ENCODE data around the gene MTAP. TPM values are rescaled to one million over a fixed set of nuclear protein-coding genes. Genes with fewer than 3 reads are reported as not detected.
A peak's percentile ranks its signal among the peaks of the same experiment; 100 is the strongest.

Gene MTAP
- total RNA-seq, 2 experiments from 2014 or later, result 17.2 to 17.8 TPM

DNA sequence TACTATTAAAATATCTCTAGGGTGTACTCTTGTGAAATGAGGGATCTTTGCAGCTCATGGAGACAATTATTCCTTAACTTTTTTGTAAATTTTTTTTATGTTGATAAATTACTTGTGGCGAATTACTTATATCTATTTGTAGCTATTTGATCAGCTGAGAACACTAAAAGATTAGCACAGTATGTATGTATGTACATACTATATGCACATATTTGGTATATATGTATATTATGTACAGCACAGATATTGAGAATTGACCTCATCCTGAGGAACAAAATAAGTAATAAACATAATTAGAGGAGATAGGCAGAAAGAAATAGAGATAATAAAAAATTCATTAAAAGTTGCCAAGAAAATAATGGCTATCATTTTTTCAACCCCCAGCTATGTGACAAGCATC is 180.0 kb downstream of the MTAP start:
- H3K4me1 Mint-ChIP-seq (ENCODE audit: low read depth), result no peaks in the 10 kb centered on the region
- H3K9me3 Mint-ChIP-seq, result peaks cover 3% of the 10 kb centered on the region
- Histone ChIP-seq H3K9me3 (ENCODE audit: control insufficient read depth in 1 of 2, insufficient read depth in 1 of 2, low read length in 2 of 2) (peaks cover 0 to under 1% of the 10 kb centered on the region in 2 experiments), H3K4me3 (ENCODE audit: low read length) (no peak overlapping the region), H3K27ac (ENCODE audit: low read depth in 1 of 2, low read length in 2 of 2) (no peak overlapping the region), H3K4me1 (ENCODE audit: insufficient read depth, low read length) (no peaks in the 10 kb centered on the region), H3K36me3 (ENCODE audit: insufficient read depth, low read length) (no peaks in the 10 kb centered on the region), H3K27me3 (ENCODE audit: control insufficient read depth in 1 of 2, insufficient read depth in 2 of 2, low read length in 2 of 2) (peaks cover 28 to 73% of the 10 kb centered on the region in 2 experiments)
- POLR2A ChIA-PET, result interaction anchor here (0.5 to 1.0 kb wide), 2 partner anchors 9 to 32 kb away, joined by 3 read pairs; no protein-coding TSS in a partner anchor
- TF ChIP-seq, protein P1, sequence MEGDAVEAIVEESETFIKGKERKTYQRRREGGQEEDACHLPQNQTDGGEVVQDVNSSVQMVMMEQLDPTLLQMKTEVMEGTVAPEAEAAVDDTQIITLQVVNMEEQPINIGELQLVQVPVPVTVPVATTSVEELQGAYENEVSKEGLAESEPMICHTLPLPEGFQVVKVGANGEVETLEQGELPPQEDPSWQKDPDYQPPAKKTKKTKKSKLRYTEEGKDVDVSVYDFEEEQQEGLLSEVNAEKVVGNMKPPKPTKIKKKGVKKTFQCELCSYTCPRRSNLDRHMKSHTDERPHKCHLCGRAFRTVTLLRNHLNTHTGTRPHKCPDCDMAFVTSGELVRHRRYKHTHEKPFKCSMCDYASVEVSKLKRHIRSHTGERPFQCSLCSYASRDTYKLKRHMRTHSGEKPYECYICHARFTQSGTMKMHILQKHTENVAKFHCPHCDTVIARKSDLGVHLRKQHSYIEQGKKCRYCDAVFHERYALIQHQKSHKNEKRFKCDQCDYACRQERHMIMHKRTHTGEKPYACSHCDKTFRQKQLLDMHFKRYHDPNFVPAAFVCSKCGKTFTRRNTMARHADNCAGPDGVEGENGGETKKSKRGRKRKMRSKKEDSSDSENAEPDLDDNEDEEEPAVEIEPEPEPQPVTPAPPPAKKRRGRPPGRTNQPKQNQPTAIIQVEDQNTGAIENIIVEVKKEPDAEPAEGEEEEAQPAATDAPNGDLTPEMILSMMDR (IDR thresholded peaks at IDR 0.05), result no peak
- no peak overlapping the region for H3K4me3 Mint-ChIP-seq
- no peak for ATAC-seq (ENCODE audit: poor library complexity)
- H3K36me3 Mint-ChIP-seq (ENCODE audit: low read depth), result no peaks in the 10 kb centered on the region
- H3K27ac Mint-ChIP-seq, result no peak overlapping the region
- intact Hi-C loops (cut with DNase I, micrococcal nuclease), result no loop called here
- peaks cover 95% of the 10 kb centered on the region for H3K27me3 Mint-ChIP-seq
- CTCF ChIA-PET, result interaction anchor here (0.9 to 1.6 kb wide), 2 partner anchors 12 to 27 kb away, joined by 4 to 8 read pairs; partner anchors contain the start of genes CDKN2A, CDKN2B and CDKN2B-AS1
- DNase-seq, result no peak

DNA sequence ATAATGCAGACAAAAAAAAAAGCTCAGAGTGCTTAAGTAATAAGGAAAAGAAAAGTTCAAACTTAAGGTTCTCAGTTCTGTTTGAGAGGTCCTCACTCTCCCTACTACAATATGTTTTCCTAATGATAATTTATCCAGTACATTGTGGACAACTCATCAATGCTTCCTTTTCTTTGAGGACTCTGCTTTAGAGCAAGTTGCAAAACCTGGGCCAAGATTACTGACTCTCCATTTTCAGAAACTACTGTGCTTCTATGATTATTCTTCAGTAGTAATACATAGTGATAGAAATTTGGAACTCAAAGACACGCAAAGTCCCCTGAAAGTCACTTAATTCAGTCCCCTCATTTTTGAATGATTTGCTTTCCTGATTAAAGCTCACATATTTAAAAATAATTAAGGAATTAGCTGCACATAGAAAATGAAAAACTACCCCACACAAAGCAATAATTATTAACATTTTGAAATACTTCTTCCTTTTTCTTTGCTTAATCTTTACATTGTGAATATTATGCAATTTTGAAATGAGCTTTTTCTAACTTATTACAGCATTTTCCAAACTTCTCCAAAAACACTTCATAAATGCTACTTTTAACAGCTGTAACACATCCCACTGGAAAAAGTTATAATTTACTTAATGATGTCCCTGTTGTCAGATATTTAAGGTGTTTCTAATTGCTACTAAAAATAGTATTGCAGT is 180.6 kb downstream of the MTAP start:
- Histone ChIP-seq H3K4me1 (ENCODE audit: insufficient read depth, low read length) (no peaks in the 10 kb centered on the region), H3K4me3 (ENCODE audit: low read length) (no peak overlapping the region), H3K27me3 (ENCODE audit: control insufficient read depth in 1 of 2, insufficient read depth in 2 of 2, low read length in 2 of 2) (peaks cover 23 to 74% of the 10 kb centered on the region in 2 experiments), H3K27ac (ENCODE audit: low read depth in 1 of 2, low read length in 2 of 2) (no peak overlapping the region), H3K36me3 (ENCODE audit: insufficient read depth, low read length) (no peaks in the 10 kb centered on the region), H3K9me3 (ENCODE audit: control insufficient read depth in 1 of 2, insufficient read depth in 1 of 2, low read length in 2 of 2) (no peaks in the 10 kb centered on the region)
- TF ChIP-seq, protein P1 (IDR thresholded peaks at IDR 0.05), result no peak
- ChIA-PET CTCF (interaction anchor here (0.9 to 1.6 kb wide), 3 partner anchors 11 to 26 kb away, joined by 3 to 8 read pairs (median 4); partner anchors contain the start of genes CDKN2A, CDKN2B and CDKN2B-AS1), POLR2A (interaction anchor here (0.8 to 1.0 kb wide), 2 partner anchors 9 to 169 kb away, joined by 3 read pairs; no protein-coding TSS in a partner anchor)
- DNase-seq, result no peak
- peaks cover 3% of the 10 kb centered on the region for H3K9me3 Mint-ChIP-seq
- H3K4me3 Mint-ChIP-seq, result no peak overlapping the region
- H3K27ac Mint-ChIP-seq, result no peak overlapping the region
- H3K4me1 Mint-ChIP-seq (ENCODE audit: low read depth), result no peaks in the 10 kb centered on the region
- no peaks in the 10 kb centered on the region for H3K36me3 Mint-ChIP-seq (ENCODE audit: low read depth)
- peaks cover 95% of the 10 kb centered on the region for H3K27me3 Mint-ChIP-seq
- no peak for ATAC-seq (ENCODE audit: poor library complexity)
- intact Hi-C loops (cut with DNase I, micrococcal nuclease), result no loop called here

DNA sequence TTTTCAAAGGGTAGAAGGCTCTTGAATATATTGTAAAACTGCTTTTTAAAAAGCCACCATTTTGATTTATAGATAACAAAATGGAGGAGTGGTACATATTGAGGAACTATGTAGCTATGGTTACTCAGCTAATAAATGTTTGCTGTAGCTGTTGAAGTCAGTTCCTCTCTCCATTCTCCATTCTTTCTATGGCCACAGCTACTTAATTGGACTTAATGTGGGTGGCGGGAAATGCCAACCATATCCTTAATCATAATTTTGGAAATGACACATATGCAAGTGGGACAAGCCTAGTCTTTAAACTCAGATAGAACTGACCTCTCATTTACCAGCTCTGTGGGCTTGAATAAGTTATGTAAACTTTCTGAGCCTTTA is 181.1 kb downstream of the MTAP start:
- Mint-ChIP-seq H3K27me3 (peaks cover 96% of the 10 kb centered on the region), H3K36me3 (ENCODE audit: low read depth) (no peaks in the 10 kb centered on the region), H3K9me3 (peaks cover 3% of the 10 kb centered on the region), H3K4me1 (ENCODE audit: low read depth) (no peaks in the 10 kb centered on the region), H3K27ac (no peak overlapping the region), H3K4me3 (no peak overlapping the region)
- Histone ChIP-seq H3K27me3 (ENCODE audit: control insufficient read depth in 1 of 2, insufficient read depth in 2 of 2, low read length in 2 of 2) (peaks cover 25 to 74% of the 10 kb centered on the region in 2 experiments), H3K9me3 (ENCODE audit: control insufficient read depth in 1 of 2, insufficient read depth in 1 of 2, low read length in 2 of 2) (no peaks in the 10 kb centered on the region), H3K4me1 (ENCODE audit: insufficient read depth, low read length) (no peaks in the 10 kb centered on the region), H3K4me3 (ENCODE audit: low read length) (no peak overlapping the region), H3K36me3 (ENCODE audit: insufficient read depth, low read length) (no peaks in the 10 kb centered on the region), H3K27ac (ENCODE audit: low read depth in 1 of 2, low read length in 2 of 2) (no peak overlapping the region)
- intact Hi-C loops (cut with DNase I, micrococcal nuclease), result no loop called here
- DNase-seq (peak in 1 of 14 experiments; percentile 26), ATAC-seq (ENCODE audit: poor library complexity) (no peak)
- CTCF ChIA-PET, result interaction anchor here (1.5 to 1.6 kb wide), 2 partner anchors 10 to 25 kb away, joined by 3 to 8 read pairs; partner anchors contain the start of genes CDKN2A and CDKN2B-AS1
- POLR2A ChIA-PET, result interaction anchor here (0.8 kb wide), 1 partner anchor 170 kb away, joined by 3 read pairs; no protein-coding TSS in a partner anchor
- TF ChIP-seq, protein P1 (IDR thresholded peaks at IDR 0.05), result no peak
